Stimulated activated CD4-positive, alpha-beta T cell treated with anti-CD3 and anti-CD28 coated beads, TNF-alpha, amount 100 ng/mL, for 4 hours (primary cell): ENCODE data around the gene KCNK2.

Source experiments
- DNase-seq, 3 experiments: peaks; one replicate each; pipeline ENCODE4 v3.0.0-alpha.2; 2020; ENCODE audit warnings: low read depth in 3 of 3

Gene KCNK2

DNA sequence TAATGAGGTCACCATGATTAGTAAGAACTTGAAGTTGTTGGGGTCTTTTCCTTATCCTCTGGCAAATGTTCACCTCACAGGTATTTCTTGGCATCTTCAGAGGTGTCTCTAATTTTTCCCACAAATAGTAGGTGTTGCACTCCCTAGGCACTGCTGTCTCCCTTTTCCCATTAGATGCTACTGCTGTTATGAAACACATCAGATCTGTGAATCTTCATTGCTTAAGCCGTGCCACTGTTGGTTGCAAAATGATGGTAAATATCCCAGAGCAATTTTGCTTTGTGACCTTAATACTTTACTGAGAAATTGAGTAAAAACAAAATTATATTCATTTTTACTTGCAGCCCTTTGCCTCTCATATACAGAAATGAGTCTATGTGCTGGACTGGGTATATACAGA lies 169.6 kb downstream of the KCNK2 start:
- no peak for DNase-seq

DNA sequence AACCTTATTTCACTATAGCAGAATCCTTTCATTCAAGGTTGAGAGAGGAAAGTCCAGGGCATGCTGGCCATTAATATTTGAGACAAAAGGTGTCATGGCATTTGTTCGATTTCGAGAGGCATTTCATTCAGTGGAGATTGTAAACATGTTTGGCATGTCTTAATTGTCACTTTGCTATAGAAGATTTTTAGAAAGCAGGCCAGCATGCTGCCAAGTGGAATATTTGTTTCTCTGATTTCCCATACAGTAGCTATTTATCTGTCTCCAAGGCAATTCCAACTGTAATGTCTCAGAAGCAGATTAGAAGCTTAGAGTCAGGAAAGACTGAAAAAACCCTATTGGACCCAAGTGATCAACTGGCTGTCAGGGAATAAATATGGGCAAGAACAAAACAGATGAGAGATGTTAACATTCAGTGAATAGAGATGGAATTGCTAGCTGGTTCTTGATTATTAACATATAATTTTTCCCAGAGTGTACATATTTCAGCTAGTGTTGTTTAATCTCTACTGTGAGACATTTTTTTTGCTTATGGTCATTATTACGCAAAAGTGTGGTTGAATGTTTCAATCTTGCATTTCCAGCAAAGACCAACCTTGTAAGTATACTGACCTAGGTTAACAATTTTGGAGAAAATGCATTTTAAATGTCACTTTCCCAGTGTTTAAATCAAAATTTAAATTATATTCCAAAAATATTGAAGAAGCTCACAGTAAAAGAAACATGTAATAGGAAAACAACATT lies 174.6 kb downstream of the KCNK2 start:
- no peak for DNase-seq

DNA sequence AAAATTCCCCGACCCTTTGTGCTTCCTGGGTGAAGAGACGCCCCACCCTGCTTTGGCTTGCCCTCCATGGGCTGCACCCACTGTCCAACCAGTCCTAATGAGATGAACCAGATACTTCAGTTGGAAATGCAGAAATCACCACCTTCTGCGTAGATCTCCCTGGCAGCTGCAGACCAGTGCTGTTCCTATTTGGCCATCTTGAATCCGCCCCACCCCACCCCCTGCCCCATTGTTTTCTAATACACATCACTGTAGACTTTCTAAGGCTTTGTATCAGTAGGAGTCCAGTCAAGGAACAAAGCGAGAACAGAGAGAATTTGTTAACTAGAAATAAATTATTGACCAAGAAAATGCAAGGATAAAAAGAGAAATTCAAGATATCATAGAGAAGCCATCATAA lies 178.2 kb downstream of the KCNK2 start:
- DNase-seq, result no peak

GRCh38 chr1:215262106-215262505 lies 179.6 kb downstream of the KCNK2 start:
- no peak for DNase-seq

DNA sequence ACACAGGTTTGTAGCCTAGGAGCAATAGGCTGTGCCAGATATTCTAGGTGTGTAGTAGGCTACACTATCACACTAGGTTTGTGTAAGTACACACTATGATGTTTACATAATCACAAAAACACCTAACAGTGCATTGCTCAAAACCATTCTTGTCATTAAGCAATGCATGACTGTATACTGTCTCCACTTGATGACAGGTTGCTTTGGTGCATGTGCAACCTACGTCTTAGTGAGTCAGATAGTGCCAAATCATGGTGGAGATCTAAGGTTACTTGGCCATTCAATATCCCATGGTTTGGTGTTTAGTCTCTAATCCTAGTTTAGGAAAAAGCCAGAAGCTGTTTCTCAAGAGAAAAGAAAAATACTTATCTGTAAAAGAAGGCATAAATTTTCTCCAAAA lies 181.1 kb downstream of the KCNK2 start:
- no peak for DNase-seq

- no peak for DNase-seq
Measured at GRCh38 chr1:215264649-215265048, 182.1 kb downstream of the KCNK2 start.

DNA sequence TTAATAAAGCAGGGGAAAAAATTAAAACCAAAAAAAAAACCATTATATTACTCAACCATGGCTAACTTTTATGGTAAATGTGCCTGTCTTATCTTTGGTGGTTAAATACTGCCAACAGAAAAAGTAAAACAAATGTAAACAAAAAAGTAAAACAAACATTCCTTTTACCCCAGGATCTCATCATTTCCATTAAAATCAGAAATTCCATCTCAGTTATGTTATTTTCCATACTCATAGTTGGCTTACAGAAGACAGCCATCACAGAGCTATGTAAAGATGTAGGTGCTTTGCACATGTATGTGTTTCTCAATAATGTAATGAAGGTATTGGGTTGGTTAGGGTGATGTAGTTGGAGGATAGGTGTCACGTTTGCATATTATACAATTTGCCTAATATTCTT lies 185.0 kb downstream of the KCNK2 start:
- DNase-seq, result no peak

DNA sequence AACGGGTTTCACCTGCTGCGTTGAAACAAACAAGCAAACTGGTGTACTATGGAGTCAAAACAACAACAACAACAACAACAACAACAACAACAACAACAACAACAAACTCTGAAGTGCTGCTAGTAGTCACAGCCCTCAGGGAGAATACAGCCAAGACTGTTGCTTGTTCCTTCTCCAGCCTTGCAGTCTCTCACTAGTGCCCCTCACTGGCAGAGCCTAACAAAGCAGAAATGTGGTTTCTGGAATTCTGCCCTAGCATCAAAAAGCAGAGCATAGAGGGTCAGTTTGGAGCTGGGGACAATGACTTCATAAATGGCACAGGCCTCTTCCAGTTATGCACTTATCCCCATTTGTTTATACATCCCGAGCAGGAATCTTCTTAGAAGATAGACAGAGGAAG lies 187.4 kb downstream of the KCNK2 start:
- DNase-seq, result no peak

DNA sequence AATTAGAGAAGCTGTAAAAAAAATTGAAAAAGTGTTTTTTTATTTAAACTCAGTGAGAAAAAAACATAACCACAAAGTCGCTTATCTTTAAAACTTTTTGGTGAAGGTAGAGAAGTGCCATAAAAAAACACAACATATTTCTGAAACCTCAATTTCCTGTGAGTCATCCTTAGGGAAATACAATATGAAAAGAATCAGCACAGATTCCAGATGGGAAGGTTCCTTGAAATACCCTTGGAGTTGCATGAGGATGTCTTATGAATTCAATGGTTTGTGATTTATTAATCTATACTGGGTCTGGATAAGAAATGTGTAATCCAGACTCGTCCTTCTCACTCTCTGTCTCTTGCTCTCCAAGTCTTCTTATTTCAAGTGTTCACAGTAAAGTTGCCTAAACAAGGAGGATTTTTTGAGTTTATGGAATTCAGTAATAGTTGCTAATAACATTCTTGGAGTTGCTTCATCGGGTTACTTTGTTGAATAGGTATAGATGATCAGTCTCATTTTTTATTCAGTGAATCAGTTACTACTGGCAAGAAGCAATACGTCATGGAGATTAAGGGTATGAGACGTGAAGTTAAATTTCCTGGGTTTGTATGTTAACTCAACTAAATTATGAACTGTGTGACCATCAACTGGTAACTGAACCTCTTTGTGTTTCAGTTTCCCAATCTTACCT lies 191.4 kb downstream of the KCNK2 start:
- no peak for DNase-seq

DNA sequence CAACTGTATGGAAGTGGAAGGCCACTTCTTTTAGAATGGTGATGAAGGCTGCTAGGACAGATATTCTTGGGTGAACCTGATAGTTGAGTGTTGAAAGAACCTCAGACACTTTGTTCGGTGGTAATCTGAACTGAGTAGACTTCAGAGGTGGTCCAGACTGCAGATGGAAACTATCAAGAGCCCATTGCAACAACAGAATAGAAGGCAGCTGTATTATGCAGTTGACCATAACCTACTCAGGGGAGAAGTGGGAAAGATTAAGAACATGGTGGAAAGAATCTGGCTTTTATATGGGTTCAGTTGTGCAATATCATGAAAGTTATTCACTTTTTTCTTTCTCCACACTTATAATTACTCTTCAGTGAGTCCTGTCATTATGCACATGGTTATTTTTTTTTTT lies 194.0 kb downstream of the KCNK2 start:
- no peak for DNase-seq

DNA sequence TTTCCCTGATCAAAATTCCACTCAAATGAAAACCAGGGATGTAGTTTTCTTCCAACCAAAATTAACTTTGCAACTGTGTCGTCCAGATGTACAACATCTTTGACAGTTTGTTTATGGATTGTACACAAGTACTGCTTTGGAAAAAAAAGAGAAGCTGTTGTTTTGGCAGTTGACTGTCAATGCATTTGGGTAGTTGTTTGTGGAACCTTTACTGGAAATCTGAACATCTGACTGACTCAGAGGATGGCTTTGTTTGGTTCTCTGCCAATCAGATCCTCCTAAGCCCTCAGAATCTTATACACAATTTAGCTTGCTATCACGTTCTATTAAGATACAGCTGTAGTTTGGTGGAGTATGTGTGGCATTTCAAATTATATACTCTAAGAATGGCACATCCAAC lies 195.0 kb downstream of the KCNK2 start:
- no peak for DNase-seq

GRCh38 chr1:215279682-215280081 lies 197.1 kb downstream of the KCNK2 start:
- no peak for DNase-seq

GRCh38 chr1:215282557-215282956 lies 200.0 kb downstream of the KCNK2 start:
- DNase-seq, result no peak

DNA sequence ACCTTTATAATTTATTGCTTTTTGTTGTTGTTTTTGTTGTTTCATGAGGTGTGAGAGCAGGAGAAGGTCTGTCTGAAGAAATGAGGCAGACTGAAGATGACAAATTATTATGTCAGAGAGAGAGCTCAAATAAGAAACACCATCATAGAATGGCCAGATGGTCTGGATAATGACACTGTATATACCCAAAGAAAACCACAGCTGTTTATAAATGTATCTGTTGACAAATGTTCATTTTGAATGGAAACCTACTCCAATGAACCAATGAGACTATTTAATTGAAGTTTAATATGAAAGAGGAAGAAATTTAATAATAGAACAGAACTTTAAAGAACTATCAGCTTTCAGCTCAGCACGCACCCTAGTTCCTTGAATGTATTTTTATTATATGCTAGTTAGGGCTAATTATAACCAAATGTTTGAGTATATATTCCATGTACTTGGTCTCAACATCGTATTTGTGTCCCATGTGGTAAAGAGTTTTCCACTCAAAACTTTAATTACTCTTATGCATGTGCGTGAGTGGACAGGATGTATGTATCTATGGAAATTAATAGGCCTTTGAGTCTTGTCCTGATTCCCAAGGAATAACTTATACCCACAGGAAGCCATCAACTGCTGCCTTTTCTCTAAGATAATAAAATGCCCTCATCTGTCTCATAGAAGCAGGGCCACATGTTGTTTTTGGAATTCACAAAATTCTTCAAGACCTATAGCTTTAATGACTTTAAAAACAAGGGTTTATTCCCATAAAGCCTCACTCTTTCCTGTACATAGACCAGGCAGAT lies 202.7 kb downstream of the KCNK2 start:
- DNase-seq, result no peak
